ENCODE measurements around the gene FASTK. TPM values are rescaled to one million over a fixed set of nuclear protein-coding genes. Genes with fewer than 3 reads are reported as not detected.

Gene FASTK
- total RNA-seq, 4 donors from 2014 or later, result 121 to 241 (median 144) TPM

DNA sequence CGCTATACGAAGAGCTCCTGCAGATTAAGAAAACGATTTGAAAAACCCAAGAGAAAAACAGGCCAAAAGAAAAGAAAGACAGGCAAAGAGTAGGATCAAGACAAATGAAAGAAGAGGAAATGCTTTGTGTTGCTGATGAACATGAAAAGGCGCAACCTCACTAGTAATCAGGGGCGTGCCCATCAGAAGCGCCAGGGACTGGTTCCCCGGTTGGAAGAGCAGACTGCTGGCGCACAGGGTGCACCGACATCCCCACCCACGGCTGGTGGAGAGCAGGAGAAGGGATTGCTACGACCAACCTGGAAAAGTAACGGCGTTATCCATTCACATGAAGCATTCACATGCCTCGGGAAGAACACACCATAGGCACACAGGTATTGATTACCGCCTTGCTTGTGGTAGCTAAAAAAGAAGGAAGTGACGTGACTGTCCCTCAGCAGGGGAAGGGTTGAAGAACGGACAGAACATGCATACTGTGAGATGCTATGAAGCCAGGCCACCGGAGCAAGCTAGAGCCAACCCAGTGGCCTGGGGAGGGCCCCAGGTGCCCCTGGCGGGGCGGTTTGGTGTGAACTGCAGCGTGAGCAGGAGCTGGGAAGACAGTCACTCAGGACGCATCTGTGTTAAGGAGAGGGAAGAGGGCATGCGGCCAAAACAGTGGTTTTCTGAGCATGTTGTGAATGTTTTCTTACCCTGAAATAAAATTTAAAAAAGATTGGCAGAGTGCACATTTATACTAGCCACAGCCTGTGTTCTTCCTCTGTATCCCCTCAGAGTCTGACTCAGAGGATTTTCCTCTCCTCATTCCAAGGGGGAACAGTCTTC lies 24.0 kb upstream of the FASTK start:
- TF ChIP-seq POLR2AphosphoS5 (IDR thresholded peaks at IDR 0.05) (no peak), POLR2A (IDR thresholded peaks at IDR 0.05) (no peak), EP300 (IDR thresholded peaks at IDR 0.05; ENCODE audit: low read depth) (no peak)
- TF ChIP-seq, protein P1, sequence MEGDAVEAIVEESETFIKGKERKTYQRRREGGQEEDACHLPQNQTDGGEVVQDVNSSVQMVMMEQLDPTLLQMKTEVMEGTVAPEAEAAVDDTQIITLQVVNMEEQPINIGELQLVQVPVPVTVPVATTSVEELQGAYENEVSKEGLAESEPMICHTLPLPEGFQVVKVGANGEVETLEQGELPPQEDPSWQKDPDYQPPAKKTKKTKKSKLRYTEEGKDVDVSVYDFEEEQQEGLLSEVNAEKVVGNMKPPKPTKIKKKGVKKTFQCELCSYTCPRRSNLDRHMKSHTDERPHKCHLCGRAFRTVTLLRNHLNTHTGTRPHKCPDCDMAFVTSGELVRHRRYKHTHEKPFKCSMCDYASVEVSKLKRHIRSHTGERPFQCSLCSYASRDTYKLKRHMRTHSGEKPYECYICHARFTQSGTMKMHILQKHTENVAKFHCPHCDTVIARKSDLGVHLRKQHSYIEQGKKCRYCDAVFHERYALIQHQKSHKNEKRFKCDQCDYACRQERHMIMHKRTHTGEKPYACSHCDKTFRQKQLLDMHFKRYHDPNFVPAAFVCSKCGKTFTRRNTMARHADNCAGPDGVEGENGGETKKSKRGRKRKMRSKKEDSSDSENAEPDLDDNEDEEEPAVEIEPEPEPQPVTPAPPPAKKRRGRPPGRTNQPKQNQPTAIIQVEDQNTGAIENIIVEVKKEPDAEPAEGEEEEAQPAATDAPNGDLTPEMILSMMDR (IDR thresholded peaks at IDR 0.05), result no peak
- H3K4me3 ChIP-seq, result no peak overlapping the region
- in situ Hi-C loops (cut with MboI; ENCODE audit: low pct_ligation_motif_present in 1 of 4, low pct_unique_long_range_greater_than_20kb in 1 of 4, low sequenced_read_pairs in 3 of 4), result loop anchor here in 1 of 4 donors (10.0 kb wide), 1 partner anchor 70 kb away; no protein-coding TSS in a partner anchor
- DNase-seq, result no peak
- intact Hi-C loops (cut with DNase I; ENCODE audit: low total_unique reads), result no loop called here
- H3K27ac ChIP-seq, result no peak overlapping the region
- WGBS, 2 donors (ENCODE audit: low coverage in 1 of 2), result 79 to 83% methylated on average over 16 to 23 of the region's 23 CpGs
- H3K4me1 ChIP-seq, result peaks cover 0 to 11% (median 4%) of the 10 kb centered on the region in 4 donors
- H3K9me3 ChIP-seq, result no peaks in the 10 kb centered on the region
- no peaks in the 10 kb centered on the region for H3K27me3 ChIP-seq
- no peaks in the 10 kb centered on the region for H3K36me3 ChIP-seq

DNA sequence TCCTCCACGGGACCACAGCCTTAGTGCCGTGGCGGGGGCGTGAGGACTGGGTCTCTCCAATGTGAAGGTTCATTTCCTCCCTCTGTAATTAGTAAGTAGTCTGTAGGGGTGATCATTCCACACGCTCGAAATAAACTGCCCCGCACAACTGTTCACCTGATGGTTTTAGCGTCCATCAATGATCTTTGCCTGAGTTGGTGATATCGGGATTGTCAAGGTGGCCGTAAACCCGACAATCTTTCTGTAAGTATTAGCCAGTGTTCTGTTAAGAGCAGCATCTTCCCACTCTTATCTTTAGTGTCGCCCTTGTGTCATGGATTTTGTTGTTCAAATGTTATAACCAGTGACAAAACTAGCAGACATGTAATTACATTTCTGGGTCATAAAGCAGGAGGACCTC lies 23.4 kb upstream of the FASTK start:
- Histone ChIP-seq H3K36me3 (no peaks in the 10 kb centered on the region), H3K4me1 (peaks cover 0 to 7% (median 0%) of the 10 kb centered on the region in 4 donors), H3K4me3 (no peak overlapping the region), H3K27ac (no peak overlapping the region), H3K27me3 (no peaks in the 10 kb centered on the region), H3K9me3 (no peaks in the 10 kb centered on the region)
- 84 to 89% methylated on average over 5 to 12 of the region's 12 CpGs for WGBS, 2 donors (ENCODE audit: low coverage in 1 of 2)
- no peak for DNase-seq
- in situ Hi-C loops (cut with MboI; ENCODE audit: low pct_ligation_motif_present in 1 of 4, low pct_unique_long_range_greater_than_20kb in 1 of 4, low sequenced_read_pairs in 3 of 4) (loop anchor here in 1 of 4 donors (10.0 kb wide), 1 partner anchor 69 kb away; no protein-coding TSS in a partner anchor), intact Hi-C loops (cut with DNase I; ENCODE audit: low total_unique reads) (no loop called here)
- TF ChIP-seq POLR2AphosphoS5 (IDR thresholded peaks at IDR 0.05) (no peak), POLR2A (IDR thresholded peaks at IDR 0.05) (no peak), EP300 (IDR thresholded peaks at IDR 0.05; ENCODE audit: low read depth) (no peak)
- TF ChIP-seq, protein P1 (IDR thresholded peaks at IDR 0.05), result no peak

DNA sequence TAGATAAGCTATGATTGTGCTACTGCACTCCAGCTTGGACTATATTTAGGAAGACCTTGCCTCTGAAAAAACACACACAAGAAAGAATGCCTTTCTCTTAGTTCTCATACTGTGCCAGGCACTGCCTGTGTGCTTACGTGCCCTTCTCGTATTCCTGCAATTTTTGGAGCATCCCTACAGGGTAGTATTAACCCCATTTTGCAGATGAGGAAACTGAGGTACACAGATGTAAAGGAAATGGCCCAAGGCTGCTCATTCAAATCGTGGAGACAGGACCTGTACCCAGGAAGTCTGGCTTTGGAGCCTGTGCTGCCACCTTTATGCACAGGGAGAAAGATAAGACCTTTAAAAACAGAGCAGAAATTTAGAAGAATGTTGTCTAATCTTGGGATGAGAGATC lies 22.4 kb upstream of the FASTK start:
- TF ChIP-seq, protein P1 (IDR thresholded peaks at IDR 0.05), result no peak
- TF ChIP-seq POLR2AphosphoS5 (IDR thresholded peaks at IDR 0.05) (no peak), POLR2A (IDR thresholded peaks at IDR 0.05) (no peak), EP300 (IDR thresholded peaks at IDR 0.05; ENCODE audit: low read depth) (no peak)
- intact Hi-C loops (cut with DNase I; ENCODE audit: low total_unique reads) (no loop called here), in situ Hi-C loops (cut with MboI; ENCODE audit: low pct_ligation_motif_present in 1 of 4, low pct_unique_long_range_greater_than_20kb in 1 of 4, low sequenced_read_pairs in 3 of 4) (loop anchor here in 1 of 4 donors (10.0 kb wide), 1 partner anchor 68 kb away; no protein-coding TSS in a partner anchor)
- WGBS, 2 donors (ENCODE audit: low coverage in 1 of 2), result 80 to 82% methylated on average over 1 to 3 of the region's 3 CpGs
- H3K36me3 ChIP-seq, result no peaks in the 10 kb centered on the region
- peaks cover 0 to 3% (median 0%) of the 10 kb centered on the region in 4 donors for H3K4me1 ChIP-seq
- DNase-seq, result no peak
- H3K9me3 ChIP-seq, result no peaks in the 10 kb centered on the region
- H3K27ac ChIP-seq, result no peak overlapping the region
- no peaks in the 10 kb centered on the region for H3K27me3 ChIP-seq
- no peak overlapping the region for H3K4me3 ChIP-seq

DNA sequence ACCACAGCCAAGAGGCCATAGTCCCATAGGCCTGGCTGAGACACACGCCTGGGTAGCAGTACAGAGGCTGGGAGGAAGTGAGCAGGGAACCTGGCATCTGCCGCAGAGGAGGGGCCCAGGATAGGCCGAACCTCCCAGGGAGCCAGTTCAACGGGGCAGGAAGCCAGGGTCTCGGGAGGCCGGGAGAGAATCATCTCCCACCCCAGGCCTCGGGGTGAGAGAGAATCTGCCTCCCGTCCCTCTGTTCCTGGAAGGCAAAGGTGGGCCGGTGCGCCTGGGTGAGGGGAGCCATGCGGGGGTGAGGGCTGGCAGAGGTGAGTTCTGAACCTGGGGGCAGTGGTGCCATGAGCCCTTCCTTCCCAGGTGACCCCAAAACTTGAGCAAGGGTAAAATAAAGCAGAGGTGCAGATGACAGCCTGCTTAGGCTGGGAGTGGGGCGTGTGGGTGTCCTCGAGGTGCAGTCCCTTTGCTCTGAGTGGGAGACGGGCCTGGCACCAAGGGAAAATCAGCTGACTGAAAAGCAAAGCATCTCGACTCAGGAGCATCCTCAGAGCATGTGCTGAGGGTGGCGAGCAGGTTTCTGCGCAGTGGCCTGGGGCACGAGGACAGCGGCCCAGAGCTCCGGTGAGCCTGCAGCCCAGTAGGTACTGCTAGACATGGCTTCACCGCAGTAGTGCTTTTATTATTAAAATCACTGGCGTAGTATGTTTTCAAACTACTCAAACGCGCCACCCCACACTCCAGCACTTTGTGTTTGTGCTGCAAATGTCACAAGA lies 21.2 kb upstream of the FASTK start:
- TF ChIP-seq POLR2A (IDR thresholded peaks at IDR 0.05) (no peak), POLR2AphosphoS5 (IDR thresholded peaks at IDR 0.05) (no peak), EP300 (IDR thresholded peaks at IDR 0.05; ENCODE audit: low read depth) (no peak)
- TF ChIP-seq, protein P1 (IDR thresholded peaks at IDR 0.05), result no peak
- Histone ChIP-seq H3K4me3 (no peak overlapping the region), H3K36me3 (no peaks in the 10 kb centered on the region), H3K27ac (no peak overlapping the region), H3K4me1 (peaks cover 0 to 3% (median 0%) of the 10 kb centered on the region in 4 donors), H3K27me3 (no peaks in the 10 kb centered on the region), H3K9me3 (no peaks in the 10 kb centered on the region)
- intact Hi-C loops (cut with DNase I; ENCODE audit: low total_unique reads) (no loop called here), in situ Hi-C loops (cut with MboI; ENCODE audit: low pct_ligation_motif_present in 1 of 4, low pct_unique_long_range_greater_than_20kb in 1 of 4, low sequenced_read_pairs in 3 of 4) (loop anchor here in 1 of 4 donors (10.0 kb wide), 1 partner anchor 67 kb away; no protein-coding TSS in a partner anchor)
- no peak for DNase-seq
- 88 to 93% methylated on average over 3 to 24 of the region's 24 CpGs for WGBS, 2 donors (ENCODE audit: low coverage in 1 of 2)
